H9 (cell line): ENCODE results near the gene KCNAB1. TPM values are rescaled to one million over a fixed set of nuclear protein-coding genes. Genes with fewer than 3 reads are reported as not detected.
A peak's percentile ranks its signal among the peaks of the same experiment; 100 is the strongest.

ENCODE experiments used
- DNase-seq: peaks from one replicate; pipeline ENCODE4 v3.0.0-alpha.2; 2017
- H2AFZ ChIP-seq: one replicate; pipeline ENCODE4 v1.6.1; 2013; ENCODE audit warnings: mild to moderate bottlenecking, low read length, control low read depth, moderate library complexity
- H2AK5ac ChIP-seq: 2 replicates; pipeline ENCODE4 v1.6.1; 2013; ENCODE audit warnings: low read length, control low read depth, mixed read lengths; ENCODE audit not compliant: insufficient read length
- H2BK120ac ChIP-seq: one replicate; pipeline ENCODE4 v1.6.1; 2013; ENCODE audit warnings: low read depth, mild to moderate bottlenecking, low read length, control low read depth, inconsistent platforms; ENCODE audit not compliant: poor library complexity, severe bottlenecking
- H2BK12ac ChIP-seq: 2 replicates; pipeline ENCODE4 v1.6.1; 2013; ENCODE audit warnings: low read length, control low read depth, mixed read lengths, low read depth; ENCODE audit not compliant: insufficient read length
- H2BK15ac ChIP-seq: 2 replicates; pipeline ENCODE4 v1.6.1; 2013; ENCODE audit warnings: low read depth, low read length, control low read depth
- H2BK20ac ChIP-seq: one replicate; pipeline ENCODE4 v1.6.1; 2013; ENCODE audit warnings: low read depth, mild to moderate bottlenecking, low read length, control low read depth, inconsistent platforms; ENCODE audit not compliant: poor library complexity, severe bottlenecking
- H2BK5ac ChIP-seq: 2 replicates; pipeline ENCODE4 v1.6.1; 2013; ENCODE audit warnings: low read length, control low read depth, mixed read lengths; ENCODE audit not compliant: insufficient read length
- H3K14ac ChIP-seq: 2 replicates; pipeline ENCODE4 v1.6.1; 2013; ENCODE audit warnings: low read length, control low read depth; ENCODE audit not compliant: insufficient read depth
- H3K18ac ChIP-seq: 2 replicates; pipeline ENCODE4 v1.6.1; 2013; ENCODE audit warnings: low read depth, mild to moderate bottlenecking, mixed read lengths, low read length, control low read depth; ENCODE audit not compliant: insufficient read length
- H3K23ac ChIP-seq: 2 replicates; pipeline ENCODE4 v1.6.1; 2013; ENCODE audit warnings: low read length, control low read depth, mixed read lengths, low read depth; ENCODE audit not compliant: insufficient read length
- H3K23me2 ChIP-seq: 2 replicates; pipeline ENCODE4 v1.6.1; 2013; ENCODE audit warnings: low read depth, mild to moderate bottlenecking, mixed read lengths, low read length, control low read depth; ENCODE audit not compliant: insufficient read length, poor library complexity, severe bottlenecking
- H3K27ac ChIP-seq: 2 replicates; pipeline ENCODE4 v1.5.1; 2013; ENCODE audit warnings: low read length, control low read depth, mixed read lengths, low read depth; ENCODE audit not compliant: insufficient read length
- H3K27me3 ChIP-seq: 2 replicates; pipeline ENCODE4 v1.6.1; 2013; ENCODE audit warnings: low read length, control low read depth, inconsistent platforms; ENCODE audit not compliant: insufficient read depth
- H3K4ac ChIP-seq: 2 replicates; pipeline ENCODE4 v1.6.1; 2013; ENCODE audit warnings: low read depth, mild to moderate bottlenecking, control low read depth, inconsistent platforms, low read length, moderate library complexity
- H3K4me1 ChIP-seq: 2 replicates; pipeline ENCODE4 v1.6.1; 2013; ENCODE audit warnings: low read length, control low read depth, inconsistent platforms; ENCODE audit not compliant: insufficient read depth
- H3K4me2 ChIP-seq: 2 replicates; pipeline ENCODE4 v1.6.1; 2013; ENCODE audit warnings: low read length, control low read depth, mixed read lengths; ENCODE audit not compliant: insufficient read length, insufficient read depth
- H3K56ac ChIP-seq: 2 replicates; pipeline ENCODE4 v1.6.1; 2013; ENCODE audit warnings: low read depth, mild to moderate bottlenecking, mixed read lengths, low read length, control low read depth; ENCODE audit not compliant: insufficient read length
- H3K79me1 ChIP-seq: 2 replicates; pipeline ENCODE4 v1.6.1; 2013; ENCODE audit warnings: low read depth, mild to moderate bottlenecking, moderate library complexity, low read length, control low read depth, inconsistent platforms; ENCODE audit not compliant: insufficient read depth, poor library complexity, severe bottlenecking
- H3K79me2 ChIP-seq: 2 replicates; pipeline ENCODE4 v1.6.1; 2013; ENCODE audit warnings: low read length, control low read depth, inconsistent platforms; ENCODE audit not compliant: insufficient read depth
- H3K9ac ChIP-seq: 2 replicates; pipeline ENCODE4 v1.6.1; 2013; ENCODE audit warnings: low read length, control low read depth, mixed read lengths; ENCODE audit not compliant: insufficient read length; ENCODE audit errors: extremely low read depth
- H3K9me3 ChIP-seq: one replicate; pipeline ENCODE4 v1.6.1; 2013; ENCODE audit warnings: low read depth, low read length, inconsistent platforms; ENCODE audit not compliant: control insufficient read depth
- H3T11ph ChIP-seq: one replicate; pipeline ENCODE4 v1.6.1; 2013; ENCODE audit warnings: mild to moderate bottlenecking, low read length, control low read depth, inconsistent platforms
- H4K20me1 ChIP-seq: one replicate; pipeline ENCODE4 v1.6.1; 2013; ENCODE audit not compliant: control insufficient read depth, insufficient read length, insufficient read depth
- H4K5ac ChIP-seq: 2 replicates; pipeline ENCODE4 v1.6.1; 2013; ENCODE audit warnings: low read depth, mild to moderate bottlenecking, mixed read lengths, low read length, control low read depth; ENCODE audit not compliant: insufficient read length
- H4K8ac ChIP-seq: replicated peaks from 2 replicates; pipeline ENCODE4 v1.6.1; 2013; ENCODE audit warnings: low read length, control low read depth, mixed read lengths, low read depth; ENCODE audit not compliant: insufficient read length
- H4K91ac ChIP-seq: 2 replicates; pipeline ENCODE4 v1.6.1; 2013; ENCODE audit warnings: low read depth, mild to moderate bottlenecking, moderate library complexity, mixed read lengths, low read length, control low read depth; ENCODE audit not compliant: insufficient read length
- H3K27ac Mint-ChIP-seq, 3 experiments: 2 replicates in 2 of 3; 3 replicates in 1 of 3; pipeline ENCODE4 v1.8.0; 2020 to 2021; ENCODE audit warnings: mixed read lengths in 3 of 3, mild to moderate bottlenecking in 1 of 3, moderate library complexity in 1 of 3
- H3K27me3 Mint-ChIP-seq: 2 replicates; pipeline ENCODE4 v1.8.0; 2021; ENCODE audit warnings: low read depth, mild to moderate bottlenecking, moderate library complexity, mixed read lengths
- H3K36me3 Mint-ChIP-seq, 3 experiments: 2 replicates in 2 of 3; 3 replicates in 1 of 3; pipeline ENCODE4 v1.8.0; 2020 to 2021; ENCODE audit warnings: low read depth in 3 of 3, mixed read lengths in 3 of 3; ENCODE audit not compliant: insufficient read depth in 1 of 3
- H3K4me1 Mint-ChIP-seq, 2 experiments: 2 replicates each; pipeline ENCODE4 v1.8.0; 2020; ENCODE audit warnings: mixed read lengths in 2 of 2
- H3K4me3 Mint-ChIP-seq, 2 experiments: 2 replicates in 1 of 2; 3 replicates in 1 of 2; pipeline ENCODE4 v1.8.0; 2020 to 2021; ENCODE audit warnings: mild to moderate bottlenecking in 2 of 2, mixed read lengths in 2 of 2, moderate library complexity in 1 of 2
- H3K9me3 Mint-ChIP-seq, 2 experiments: 2 replicates in 1 of 2; 3 replicates in 1 of 2; pipeline ENCODE4 v1.8.0; 2020; ENCODE audit warnings: mild to moderate bottlenecking in 2 of 2, mixed read lengths in 2 of 2, moderate library complexity in 1 of 2
- CTCF ChIP-seq: fragments of 200-600 bp; sonication (generic); conservative IDR thresholded peaks from 3 replicates; pipeline ENCODE4 v1.8.0; 2021; ENCODE audit warnings: antibody characterized with exemption, mild to moderate bottlenecking
- WGBS: extraction: QIAGEN DNeasy Blood & Tissue Kit; methylation state at CpG from one replicate; pipeline ENCODE4 v1.1.7; 2013; ENCODE audit warnings: missing lambda C conversion rate, low lambda C conversion rate, mixed read lengths; ENCODE audit not compliant: insufficient read length; ENCODE audit errors: extremely low coverage; 5-methylcytosine and 5-hydroxymethylcytosine counted together
- total RNA-seq: library from RNA; stranded (reverse); gene quantifications from 2 replicates; pipeline ENCODE4 v1.2.1, GENCODE V29; 2021

Gene KCNAB1
- total RNA-seq, 1 experiment from 2014 or later, result 3.7 TPM

- Histone ChIP-seq H3K18ac (no peak overlapping the region), H3K27ac (no peak overlapping the region), H3K23me2 (no peaks in the 10 kb centered on the region), H2BK20ac (no peak overlapping the region), H2BK5ac (no peak overlapping the region), H3K79me1 (no peaks in the 10 kb centered on the region), H4K5ac (no peak overlapping the region), H2BK12ac (no peak overlapping the region), H3K4me2 (no peak overlapping the region), H3K14ac (no peak overlapping the region), H3K27me3 (no peaks in the 10 kb centered on the region), H2AFZ (no peak overlapping the region), H3K79me2 (no peaks in the 10 kb centered on the region), H3K4ac (no peak overlapping the region), H4K20me1 (no peaks in the 10 kb centered on the region), H4K91ac (no peak overlapping the region), H3K4me1 (no peaks in the 10 kb centered on the region), H3K9ac (no peak overlapping the region), H4K8ac (no peak overlapping the region), H3K9me3 (no peaks in the 10 kb centered on the region), H3K56ac (no peak overlapping the region), H2AK5ac (no peak overlapping the region), H2BK120ac (no peak overlapping the region), H3K23ac (no peak overlapping the region), H2BK15ac (no peak overlapping the region), H3T11ph (no peak overlapping the region)
- Mint-ChIP-seq H3K4me3 (no peak overlapping the region), H3K4me1 (peaks cover 30 to 32% of the 10 kb centered on the region in 2 experiments), H3K27ac (peak overlapping the region in 2 of 3 experiments; percentile 18 to 35; a peak in 1 of 7 replicates), H3K36me3 (no peaks in the 10 kb centered on the region), H3K27me3 (no peaks in the 10 kb centered on the region), H3K9me3 (no peaks in the 10 kb centered on the region)
- no peak for DNase-seq
- TF ChIP-seq CTCF, result no peak
- WGBS, result no CpG with 5 or more reads among the region's 5 CpGs
Measured at GRCh38 chr3:156356537-156357363, 236.4 kb downstream of the KCNAB1 start.
